ENCODE results near the gene TPPP3.
"Not testable (repeated sequence)": the region's sequence is repeated elsewhere in the genome, so short reads cannot be mapped to it uniquely, and the experiment has no call there.

The TPPP3 gene

GRCh38 chr16:67425580-67425979 is 32.3 kb upstream of the TPPP3 start:
- no peak for DNase-seq (ENCODE audit: low read depth)

GRCh38 chr16:67425061-67425460 is 31.8 kb upstream of the TPPP3 start:
- DNase-seq (ENCODE audit: low read depth), result no peak

- DNase-seq (ENCODE audit: low read depth), result no peak
Observed at GRCh38 chr16:67424261-67424615, 30.9 kb upstream of the TPPP3 start.

GRCh38 chr16:67423611-67424260 is 30.4 kb upstream of the TPPP3 start:
- no peak for DNase-seq (ENCODE audit: low read depth)

- DNase-seq (ENCODE audit: low read depth), result no peak
Observed at GRCh38 chr16:67423015-67423414, 29.7 kb upstream of the TPPP3 start.

GRCh38 chr16:67421030-67421429 is 27.7 kb upstream of the TPPP3 start:
- DNase-seq (ENCODE audit: low read depth), result no peak

- no peak for DNase-seq (ENCODE audit: low read depth)
Observed at GRCh38 chr16:67419931-67420330, 26.6 kb upstream of the TPPP3 start.

GRCh38 chr16:67419502-67419901 is 26.2 kb upstream of the TPPP3 start:
- DNase-seq (ENCODE audit: low read depth), result no peak

- DNase-seq (ENCODE audit: low read depth), result no peak
Observed at GRCh38 chr16:67417333-67418061, 24.2 kb upstream of the TPPP3 start.

- DNase-seq (ENCODE audit: low read depth), result no peak
Observed at GRCh38 chr16:67415872-67416793, 22.8 kb upstream of the TPPP3 start, which contains the start of gene ZDHHC1. Gene ZDHHC1, minus strand, starts transcription at chr16:67416477. Its CDS starts 8,702 bp downstream, at chr16:67407775.

- not testable (repeated sequence) for DNase-seq (ENCODE audit: low read depth)
Observed at GRCh38 chr16:67415421-67415820, 22.1 kb upstream of the TPPP3 start.

GRCh38 chr16:67413978-67414911 is 20.9 kb upstream of the TPPP3 start:
- no peak for DNase-seq (ENCODE audit: low read depth)

- DNase-seq (ENCODE audit: low read depth), result no peak
Observed at GRCh38 chr16:67412294-67412693, 19.0 kb upstream of the TPPP3 start.

- DNase-seq (ENCODE audit: low read depth), result no peak
Observed at GRCh38 chr16:67411339-67411738, 18.0 kb upstream of the TPPP3 start.

- no peak for DNase-seq (ENCODE audit: low read depth)
Observed at GRCh38 chr16:67409631-67410030, 16.3 kb upstream of the TPPP3 start.

GRCh38 chr16:67407788-67408452 is 14.6 kb upstream of the TPPP3 start:
- DNase-seq (ENCODE audit: low read depth), result no peak

- DNase-seq (ENCODE audit: low read depth), result no peak
Observed at GRCh38 chr16:67407176-67407787, 14.0 kb upstream of the TPPP3 start.

- no peak for DNase-seq (ENCODE audit: low read depth)
Observed at GRCh38 chr16:67406111-67406971, 13.0 kb upstream of the TPPP3 start.

- no peak for DNase-seq (ENCODE audit: low read depth)
Observed at GRCh38 chr16:67405336-67405735, 12.0 kb upstream of the TPPP3 start.

All from activated T-helper 1 cell treated with Interleukin-2 at 50 U/mL for 16 hours (primary cell).